Measurements from ENCODE around the gene GJA9. TPM values are rescaled to one million over a fixed set of nuclear protein-coding genes. Genes with fewer than 3 reads are reported as not detected.

GJA9 gene
- total and polyA plus RNA-seq, 2 experiments from 2014 or later = 0.21 TPM; not detected in 1

DNA sequence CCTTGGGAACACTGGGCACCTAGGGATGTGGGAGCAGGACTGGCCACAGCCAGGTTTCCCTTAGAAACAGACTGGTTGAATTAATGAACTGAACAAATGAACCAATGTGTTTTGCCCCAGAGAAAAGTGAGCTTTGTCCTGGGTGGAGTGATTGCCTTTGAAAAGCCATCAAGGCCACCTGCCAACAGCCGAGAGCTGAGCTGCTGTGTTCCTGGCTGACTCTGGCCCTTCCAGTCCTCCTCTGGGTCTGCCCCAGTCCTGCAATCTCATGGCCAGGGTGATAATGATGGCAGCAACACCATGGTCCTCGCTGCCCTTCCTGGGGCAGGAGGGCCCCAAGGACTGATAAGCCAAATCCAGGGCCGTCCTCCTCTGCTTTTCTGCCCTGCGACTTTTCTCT is 18.2 kb upstream of the GJA9 start:
- TF ChIP-seq NANOG (IDR thresholded peaks at IDR 0.05; ENCODE audit: borderline replicate concordance) = no peak
- TF ChIP-seq, protein P1, sequence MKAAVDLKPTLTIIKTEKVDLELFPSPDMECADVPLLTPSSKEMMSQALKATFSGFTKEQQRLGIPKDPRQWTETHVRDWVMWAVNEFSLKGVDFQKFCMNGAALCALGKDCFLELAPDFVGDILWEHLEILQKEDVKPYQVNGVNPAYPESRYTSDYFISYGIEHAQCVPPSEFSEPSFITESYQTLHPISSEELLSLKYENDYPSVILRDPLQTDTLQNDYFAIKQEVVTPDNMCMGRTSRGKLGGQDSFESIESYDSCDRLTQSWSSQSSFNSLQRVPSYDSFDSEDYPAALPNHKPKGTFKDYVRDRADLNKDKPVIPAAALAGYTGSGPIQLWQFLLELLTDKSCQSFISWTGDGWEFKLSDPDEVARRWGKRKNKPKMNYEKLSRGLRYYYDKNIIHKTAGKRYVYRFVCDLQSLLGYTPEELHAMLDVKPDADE (IDR thresholded peaks at IDR 0.05) = no peak
- TF ChIP-seq CREB1 (CRISPR knock-in tag; IDR thresholded peaks at IDR 0.05; ENCODE audit: low read depth) = no peak
- TF ChIP-seq, protein P2, sequence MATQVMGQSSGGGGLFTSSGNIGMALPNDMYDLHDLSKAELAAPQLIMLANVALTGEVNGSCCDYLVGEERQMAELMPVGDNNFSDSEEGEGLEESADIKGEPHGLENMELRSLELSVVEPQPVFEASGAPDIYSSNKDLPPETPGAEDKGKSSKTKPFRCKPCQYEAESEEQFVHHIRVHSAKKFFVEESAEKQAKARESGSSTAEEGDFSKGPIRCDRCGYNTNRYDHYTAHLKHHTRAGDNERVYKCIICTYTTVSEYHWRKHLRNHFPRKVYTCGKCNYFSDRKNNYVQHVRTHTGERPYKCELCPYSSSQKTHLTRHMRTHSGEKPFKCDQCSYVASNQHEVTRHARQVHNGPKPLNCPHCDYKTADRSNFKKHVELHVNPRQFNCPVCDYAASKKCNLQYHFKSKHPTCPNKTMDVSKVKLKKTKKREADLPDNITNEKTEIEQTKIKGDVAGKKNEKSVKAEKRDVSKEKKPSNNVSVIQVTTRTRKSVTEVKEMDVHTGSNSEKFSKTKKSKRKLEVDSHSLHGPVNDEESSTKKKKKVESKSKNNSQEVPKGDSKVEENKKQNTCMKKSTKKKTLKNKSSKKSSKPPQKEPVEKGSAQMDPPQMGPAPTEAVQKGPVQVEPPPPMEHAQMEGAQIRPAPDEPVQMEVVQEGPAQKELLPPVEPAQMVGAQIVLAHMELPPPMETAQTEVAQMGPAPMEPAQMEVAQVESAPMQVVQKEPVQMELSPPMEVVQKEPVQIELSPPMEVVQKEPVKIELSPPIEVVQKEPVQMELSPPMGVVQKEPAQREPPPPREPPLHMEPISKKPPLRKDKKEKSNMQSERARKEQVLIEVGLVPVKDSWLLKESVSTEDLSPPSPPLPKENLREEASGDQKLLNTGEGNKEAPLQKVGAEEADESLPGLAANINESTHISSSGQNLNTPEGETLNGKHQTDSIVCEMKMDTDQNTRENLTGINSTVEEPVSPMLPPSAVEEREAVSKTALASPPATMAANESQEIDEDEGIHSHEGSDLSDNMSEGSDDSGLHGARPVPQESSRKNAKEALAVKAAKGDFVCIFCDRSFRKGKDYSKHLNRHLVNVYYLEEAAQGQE (IDR thresholded peaks at IDR 0.05; ENCODE audit: unreplicated experiment) = no peak
- TF ChIP-seq ZNF331 (CRISPR knock-in tag; IDR thresholded peaks at IDR 0.05; ENCODE audit: low read depth) = no peak
- no peak for TF ChIP-seq EZH2 (IDR thresholded peaks at IDR 0.05; ENCODE audit: low read depth, unreplicated experiment)
- H3K4me1 ChIP-seq (ENCODE audit: insufficient read depth) = no peaks in the 10 kb centered on the region
- Mint-ChIP-seq H3K9me3 (no peaks in the 10 kb centered on the region), H3K36me3 (ENCODE audit: low read depth) (no peaks in the 10 kb centered on the region), H3K27me3 (ENCODE audit: insufficient read depth, low read depth, poor library complexity) (peaks cover 3% of the 10 kb centered on the region), H3K27ac (no peak overlapping the region), H3K4me3 (no peak overlapping the region), H3K4me1 (no peaks in the 10 kb centered on the region)
- no peak overlapping the region for H3K27ac ChIP-seq (ENCODE audit: low read depth)
- no peaks in the 10 kb centered on the region for H3F3A ChIP-seq (replicated peaks; ENCODE audit: low read depth)
- DNase-seq (ENCODE audit: low spot score) (no peak), ATAC-seq (no peak)
- no peaks in the 10 kb centered on the region for H3K9me2 ChIP-seq (ENCODE audit: insufficient read depth)
- H3K27me3 ChIP-seq (ENCODE audit: insufficient read depth) = no peaks in the 10 kb centered on the region
- H3K36me3 ChIP-seq (ENCODE audit: insufficient read depth) = no peaks in the 10 kb centered on the region
- no peak overlapping the region for H2AFZ ChIP-seq
- no peaks in the 10 kb centered on the region for H4K20me1 ChIP-seq (replicated peaks; ENCODE audit: insufficient read depth)
- H3K4me3 ChIP-seq = no peak overlapping the region
- H3K79me2 ChIP-seq (replicated peaks; ENCODE audit: insufficient read depth) = no peaks in the 10 kb centered on the region
- no peak overlapping the region for H3K4me2 ChIP-seq

DNA sequence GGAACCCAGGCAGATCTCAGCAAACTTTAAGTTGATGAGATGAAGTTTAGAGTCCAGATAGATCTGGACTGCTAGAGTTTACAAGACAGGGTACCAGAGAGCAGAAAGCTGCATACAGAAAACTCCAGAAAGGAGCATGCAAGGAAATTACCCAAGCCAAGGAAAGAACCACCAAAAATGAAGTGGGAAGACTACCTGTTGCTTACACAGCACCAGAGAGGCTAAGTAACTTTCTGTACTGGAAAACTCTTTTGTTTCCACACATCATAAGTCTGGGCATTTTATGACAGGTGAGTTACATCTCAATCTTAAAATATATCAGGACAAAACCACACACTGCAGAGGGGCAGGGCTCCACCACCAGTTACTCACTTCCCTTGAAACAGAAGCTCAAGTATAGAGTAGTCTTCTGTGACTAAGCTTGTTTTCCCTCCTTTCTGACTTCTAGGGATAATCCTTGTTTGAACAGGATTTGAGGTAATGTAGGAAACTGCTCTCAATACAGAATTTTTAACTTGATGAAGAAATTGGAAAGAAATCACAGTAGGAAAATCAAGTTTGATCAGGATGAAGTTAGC is 17.4 kb upstream of the GJA9 start:
- no peaks in the 10 kb centered on the region for H3F3A ChIP-seq (replicated peaks; ENCODE audit: low read depth)
- no peak for TF ChIP-seq EZH2 (IDR thresholded peaks at IDR 0.05; ENCODE audit: low read depth, unreplicated experiment)
- H4K20me1 ChIP-seq (replicated peaks; ENCODE audit: insufficient read depth) = no peaks in the 10 kb centered on the region
- DNase-seq (ENCODE audit: low spot score) = no peak
- no peak overlapping the region for H2AFZ ChIP-seq
- H3K4me1 Mint-ChIP-seq = no peaks in the 10 kb centered on the region
- H3K4me3 ChIP-seq = no peak overlapping the region
- no peak overlapping the region for H3K4me3 Mint-ChIP-seq
- peaks cover 3% of the 10 kb centered on the region for H3K27me3 Mint-ChIP-seq (ENCODE audit: insufficient read depth, low read depth, poor library complexity)
- ATAC-seq = no peak
- H3K4me1 ChIP-seq (ENCODE audit: insufficient read depth) = no peaks in the 10 kb centered on the region
- no peak overlapping the region for H3K27ac Mint-ChIP-seq
- no peak overlapping the region for H3K27ac ChIP-seq (ENCODE audit: low read depth)
- H3K79me2 ChIP-seq (replicated peaks; ENCODE audit: insufficient read depth) = no peaks in the 10 kb centered on the region
- H3K27me3 ChIP-seq (ENCODE audit: insufficient read depth) = no peaks in the 10 kb centered on the region
- no peaks in the 10 kb centered on the region for H3K9me2 ChIP-seq (ENCODE audit: insufficient read depth)
- no peaks in the 10 kb centered on the region for H3K9me3 Mint-ChIP-seq
- H3K36me3 ChIP-seq (ENCODE audit: insufficient read depth) = no peaks in the 10 kb centered on the region
- no peaks in the 10 kb centered on the region for H3K36me3 Mint-ChIP-seq (ENCODE audit: low read depth)
- no peak overlapping the region for H3K4me2 ChIP-seq
